CD8-positive, alpha-beta memory T cell (primary cell): ENCODE measurements around the gene TSSC4. TPM values are rescaled to one million over a fixed set of nuclear protein-coding genes. Genes with fewer than 3 reads are reported as not detected.
A peak's percentile ranks its signal among the peaks of the same experiment; 100 is the strongest.

Experiments used
- CTCF ChIA-PET: fragments of 350-600 bp; sonication (Branson Sonifier 250); formaldehyde crosslinking; loops from one replicate; lab custom pipeline; 2021; ENCODE audit warnings: antibody characterized with exemption; lab: Charles Lee
- POLR2A ChIA-PET: fragments of 350-600 bp; sonication (Branson Sonifier 250); formaldehyde crosslinking; loops from one replicate; lab custom pipeline; 2021; ENCODE audit warnings: antibody characterized with exemption; lab: Charles Lee
- DNase-seq, 5 donors: peaks; one replicate each; pipeline versions ENCODE4 v3.0.0 to v3.0.0-alpha.2; 2020 to 2022; ENCODE audit warnings: mixed read lengths in 1 of 5
- H3K27ac ChIP-seq: one replicate; pipeline ENCODE4 v1.7.0; 2013; ENCODE audit warnings: low read depth, mild to moderate bottlenecking, low read length, moderate library complexity
- H3K27me3 ChIP-seq: 2 replicates; pipeline ENCODE4 v1.7.0; 2013; ENCODE audit warnings: low read length, mild to moderate bottlenecking; ENCODE audit not compliant: insufficient read depth, poor library complexity, severe bottlenecking
- H3K36me3 ChIP-seq: 2 replicates; pipeline ENCODE4 v1.7.0; 2013; ENCODE audit warnings: mild to moderate bottlenecking, low read length, moderate library complexity; ENCODE audit not compliant: insufficient read depth
- H3K4me1 ChIP-seq: 2 replicates; pipeline ENCODE4 v1.7.0; 2013; ENCODE audit warnings: mild to moderate bottlenecking, low read length, moderate library complexity; ENCODE audit not compliant: insufficient read depth
- H3K4me3 ChIP-seq: 2 replicates; pipeline ENCODE4 v1.7.0; 2013; ENCODE audit warnings: mild to moderate bottlenecking, low read length
- H3K9me3 ChIP-seq: 2 replicates; pipeline ENCODE4 v1.7.0; 2013; ENCODE audit warnings: mild to moderate bottlenecking, low read length
- H3K27ac Mint-ChIP-seq, 8 donors: one replicate each; pipeline ENCODE4 v1.8.0; 2020 to 2021; ENCODE audit warnings: mixed read lengths in 8 of 8, mild to moderate bottlenecking in 6 of 8, inconsistent platforms in 3 of 8, moderate library complexity in 3 of 8
- H3K27me3 Mint-ChIP-seq, 2 donors: one replicate each; pipeline ENCODE4 v1.8.0; 2020 to 2021; ENCODE audit warnings: mixed read lengths in 2 of 2, mild to moderate bottlenecking in 1 of 2, moderate library complexity in 1 of 2
- H3K36me3 Mint-ChIP-seq, 3 donors: one replicate each; pipeline ENCODE4 v1.8.0; 2020 to 2021; ENCODE audit warnings: mixed read lengths in 3 of 3, inconsistent platforms in 1 of 3, mild to moderate bottlenecking in 1 of 3
- H3K4me1 Mint-ChIP-seq, 3 donors: one replicate each; pipeline ENCODE4 v1.8.0; 2020 to 2021; ENCODE audit warnings: mixed read lengths in 3 of 3, inconsistent platforms in 1 of 3, mild to moderate bottlenecking in 1 of 3
- H3K4me3 Mint-ChIP-seq, 7 donors: one replicate each; pipeline ENCODE4 v1.8.0; 2020 to 2021; ENCODE audit warnings: mixed read lengths in 7 of 7, mild to moderate bottlenecking in 6 of 7, moderate library complexity in 4 of 7, inconsistent platforms in 2 of 7
- H3K9me3 Mint-ChIP-seq, 5 donors: one replicate each; pipeline ENCODE4 v1.8.0; 2020 to 2022; ENCODE audit warnings: mixed read lengths in 5 of 5, mild to moderate bottlenecking in 3 of 5, moderate library complexity in 2 of 5, inconsistent platforms in 1 of 5
- polyA plus RNA-seq: library from polyadenylated mRNA; unstranded; fragments of 300-500 nt; fragmentation: Illumina TruSeq; gene quantifications from one replicate; pipeline ENCODE4 v1.2.3, GENCODE V29; 2021
- total RNA-seq, 2 experiments: library from RNA; stranded (reverse); gene quantifications; one replicate each; pipeline ENCODE4 v1.2.3, GENCODE V29; 2021

Gene TSSC4
- total and polyA plus RNA-seq, 3 experiments from 2014 or later: 79.6 to 85.6 (median 84.1) TPM

DNA sequence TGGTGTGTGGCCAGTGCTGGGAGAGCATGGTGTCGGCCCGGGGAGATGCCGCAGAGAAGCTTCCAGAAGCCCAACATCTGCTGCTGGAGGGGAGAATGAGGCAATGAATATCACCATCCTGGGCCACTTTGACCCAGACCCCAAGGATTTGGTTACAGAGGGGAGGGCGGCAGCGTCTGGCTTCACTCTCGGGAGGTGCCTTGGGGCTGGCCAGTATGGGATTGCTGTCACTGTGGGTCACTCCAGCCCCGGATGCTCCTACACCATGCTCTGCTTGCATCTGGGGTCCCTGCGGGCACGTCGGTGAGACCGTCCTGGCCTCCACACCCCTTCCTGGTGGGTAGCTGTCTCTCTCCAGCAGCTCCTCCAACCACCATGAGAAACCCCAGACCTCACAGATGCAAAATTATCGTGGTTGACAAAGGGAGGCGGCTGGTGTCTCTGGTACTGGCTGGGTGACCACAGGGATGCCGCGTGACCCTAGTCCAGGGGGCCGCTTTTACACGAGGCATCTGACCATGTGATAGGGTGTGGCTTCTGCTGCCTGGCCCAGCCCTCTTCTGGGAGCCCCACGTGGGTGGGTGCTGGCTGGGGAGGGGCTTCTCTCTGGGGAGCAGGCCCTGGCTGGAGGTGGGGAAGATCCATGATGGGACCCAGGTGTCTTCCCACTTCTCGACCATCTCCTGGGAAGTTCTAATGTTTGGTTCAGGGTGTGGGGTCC, 49.9 kb downstream of the TSSC4 start:
- peaks cover 2 to 7% of the 10 kb centered on the region in 2 donors for H3K27me3 Mint-ChIP-seq
- POLR2A ChIA-PET: no interaction called here

DNA sequence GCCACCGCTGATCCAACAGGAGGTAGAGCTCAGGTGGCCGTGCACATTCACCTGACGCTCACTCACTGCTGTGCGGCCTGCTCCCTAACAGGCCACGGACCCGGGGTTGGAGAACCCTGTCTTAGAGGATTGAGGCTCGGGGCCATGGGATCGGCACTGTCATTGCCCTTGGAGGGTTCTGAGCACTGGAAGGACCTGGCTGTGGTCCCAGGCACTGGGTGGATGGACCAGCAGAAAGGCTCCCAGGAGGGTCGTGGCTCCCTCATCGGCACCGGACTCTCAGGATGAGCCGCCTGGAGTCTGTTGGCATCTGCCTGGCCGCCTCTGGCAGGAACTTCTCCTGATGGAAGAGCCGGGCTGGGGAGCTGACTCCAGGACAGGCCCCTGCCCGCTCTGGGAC, 50.8 kb downstream of the TSSC4 start:
- CTCF ChIA-PET: no interaction called here
- Mint-ChIP-seq H3K9me3 (no peaks in the 10 kb centered on the region), H3K27me3 (peaks cover 0 to 7% of the 10 kb centered on the region in 2 donors), H3K4me1 (peaks cover 11 to 16% (median 12%) of the 10 kb centered on the region in 3 donors), H3K27ac (no peak overlapping the region), H3K4me3 (no peak overlapping the region), H3K36me3 (peaks cover 0 to 4% (median 0%) of the 10 kb centered on the region in 3 donors)
- Histone ChIP-seq H3K4me1 (peaks cover 25% of the 10 kb centered on the region), H3K36me3 (no peaks in the 10 kb centered on the region), H3K27ac (no peak overlapping the region), H3K4me3 (no peak overlapping the region), H3K9me3 (no peaks in the 10 kb centered on the region), H3K27me3 (no peaks in the 10 kb centered on the region)
- POLR2A ChIA-PET: no interaction called here
- DNase-seq: peak in 1 of 5 donors; percentile 32

More for the DNA sequence above, 49.9 kb downstream of the TSSC4 start:
- peaks cover 12 to 23% (median 14%) of the 10 kb centered on the region in 3 donors for H3K4me1 Mint-ChIP-seq
- Histone ChIP-seq H3K4me3 (no peak overlapping the region), H3K27me3 (no peaks in the 10 kb centered on the region), H3K9me3 (no peaks in the 10 kb centered on the region), H3K4me1 (peaks cover 34% of the 10 kb centered on the region), H3K27ac (no peak overlapping the region), H3K36me3 (no peaks in the 10 kb centered on the region)
- CTCF ChIA-PET: interaction anchor here (0.6 to 1.0 kb wide), 3 partner anchors 23 to 80 kb away, joined by 3 read pairs; no protein-coding TSS in a partner anchor
- no peaks in the 10 kb centered on the region for H3K9me3 Mint-ChIP-seq
- H3K27ac Mint-ChIP-seq: no peak overlapping the region
- H3K4me3 Mint-ChIP-seq: no peak overlapping the region
- DNase-seq: peak in 1 of 5 donors; percentile 26
- peaks cover 0 to 4% (median 0%) of the 10 kb centered on the region in 3 donors for H3K36me3 Mint-ChIP-seq

DNA sequence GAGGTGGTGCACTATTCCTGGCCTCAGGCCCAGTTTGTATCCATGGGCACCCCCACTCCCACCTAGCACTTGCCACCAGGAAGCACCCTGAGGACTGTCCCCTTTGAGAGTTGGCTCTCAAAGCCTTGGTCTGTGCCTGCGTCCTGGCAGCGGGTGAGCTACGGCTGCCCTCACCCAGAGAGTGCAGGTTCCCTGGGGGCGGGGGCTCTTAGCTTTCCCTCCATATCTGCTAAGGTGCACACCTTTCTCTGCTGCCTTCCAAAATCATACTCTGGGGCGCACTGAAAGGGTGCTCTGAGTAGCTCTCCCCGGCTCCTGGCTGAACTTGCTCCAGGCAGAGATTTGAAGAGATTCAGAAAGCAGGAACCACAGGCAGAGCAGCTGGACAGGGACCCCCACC, 51.4 kb downstream of the TSSC4 start:
- Mint-ChIP-seq H3K36me3 (peaks cover 0 to 4% (median 0%) of the 10 kb centered on the region in 3 donors), H3K27me3 (peaks cover 0 to 7% of the 10 kb centered on the region in 2 donors), H3K9me3 (no peaks in the 10 kb centered on the region), H3K4me1 (peaks cover 8 to 11% (median 10%) of the 10 kb centered on the region in 3 donors), H3K27ac (no peak overlapping the region), H3K4me3 (no peak overlapping the region)
- H3K27me3 ChIP-seq: no peaks in the 10 kb centered on the region
- H3K9me3 ChIP-seq: no peaks in the 10 kb centered on the region
- POLR2A ChIA-PET: no interaction called here
- no peak overlapping the region for H3K4me3 ChIP-seq
- no peak for DNase-seq
- peaks cover 19% of the 10 kb centered on the region for H3K4me1 ChIP-seq
- CTCF ChIA-PET: interaction anchor here (1.1 to 1.2 kb wide), 2 partner anchors 12 to 80 kb away, joined by 3 to 5 read pairs; no protein-coding TSS in a partner anchor
- no peak overlapping the region for H3K27ac ChIP-seq
- no peaks in the 10 kb centered on the region for H3K36me3 ChIP-seq

DNA sequence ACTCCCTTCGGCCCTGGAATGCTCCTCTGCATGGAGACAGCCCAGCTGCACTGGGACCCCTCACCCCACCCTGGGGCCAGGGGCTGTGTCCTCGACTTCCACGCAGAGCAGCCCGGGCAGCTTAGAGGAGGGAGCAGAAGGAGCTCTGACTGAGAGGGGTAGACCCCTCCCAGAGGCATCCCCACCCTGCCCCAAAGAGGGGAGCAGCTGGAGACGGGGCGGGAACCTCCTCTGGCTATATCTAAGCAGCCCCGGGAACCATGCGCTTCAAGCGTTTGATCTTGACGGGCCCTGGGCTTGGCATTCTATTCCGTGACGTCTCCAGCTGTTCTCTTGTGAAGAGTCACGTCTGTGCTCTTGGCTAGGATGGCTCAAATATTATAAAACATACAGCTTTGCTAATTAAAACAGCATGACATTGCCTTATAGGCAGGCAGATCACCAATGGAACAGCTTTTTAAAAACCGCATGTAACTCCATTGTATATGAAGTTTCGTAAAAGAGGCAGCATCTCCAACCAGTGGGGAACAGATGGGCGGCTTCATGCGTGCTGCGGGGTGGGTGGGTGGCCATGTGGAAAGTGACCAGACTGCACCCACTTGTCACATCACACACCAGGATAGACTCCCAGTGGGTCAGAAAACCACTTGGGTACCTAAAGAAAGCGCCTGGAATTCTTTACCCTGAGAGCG, 51.9 kb downstream of the TSSC4 start:
- no peaks in the 10 kb centered on the region for H3K9me3 ChIP-seq
- Mint-ChIP-seq H3K4me3 (no peak overlapping the region), H3K4me1 (peaks cover 2 to 5% (median 4%) of the 10 kb centered on the region in 3 donors), H3K36me3 (peaks cover 0 to 4% (median 0%) of the 10 kb centered on the region in 3 donors), H3K27ac (no peak overlapping the region), H3K27me3 (peaks cover 0 to 1% of the 10 kb centered on the region in 2 donors), H3K9me3 (no peaks in the 10 kb centered on the region)
- ChIA-PET CTCF (interaction anchor here (1.1 to 1.2 kb wide), 2 partner anchors 12 to 80 kb away, joined by 3 to 5 read pairs; no protein-coding TSS in a partner anchor), POLR2A (no interaction called here)
- H3K36me3 ChIP-seq: no peaks in the 10 kb centered on the region
- H3K27ac ChIP-seq: no peak overlapping the region
- no peaks in the 10 kb centered on the region for H3K27me3 ChIP-seq
- H3K4me1 ChIP-seq: peaks cover 14% of the 10 kb centered on the region
- no peak overlapping the region for H3K4me3 ChIP-seq
- DNase-seq: peak in 1 of 5 donors; percentile 33

DNA sequence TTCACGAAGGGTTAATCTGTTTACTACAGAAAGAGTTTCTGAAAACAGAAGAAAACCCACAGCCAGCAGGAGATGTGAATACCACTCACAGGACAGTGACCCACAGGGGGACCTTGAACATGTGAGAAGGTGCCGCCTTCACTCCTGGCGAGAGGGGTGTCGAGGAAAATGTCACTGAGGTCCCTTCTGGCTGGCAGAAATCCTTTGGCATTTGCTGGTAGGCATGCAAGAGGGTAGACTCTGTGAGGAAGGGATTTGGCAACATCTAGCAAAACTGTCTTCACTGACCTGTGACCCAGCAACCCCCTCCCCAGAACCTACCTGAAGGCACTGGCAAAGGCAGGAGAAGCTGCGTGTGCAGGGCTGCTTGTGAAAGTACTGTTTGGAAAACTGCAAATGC, 52.9 kb downstream of the TSSC4 start:
- Mint-ChIP-seq H3K27ac (no peak overlapping the region), H3K27me3 (no peaks in the 10 kb centered on the region), H3K4me1 (peaks cover 0 to 2% (median 0%) of the 10 kb centered on the region in 3 donors), H3K4me3 (no peak overlapping the region), H3K9me3 (no peaks in the 10 kb centered on the region), H3K36me3 (peaks cover 0 to 4% (median 0%) of the 10 kb centered on the region in 3 donors)
- no peaks in the 10 kb centered on the region for H3K36me3 ChIP-seq
- H3K4me3 ChIP-seq: no peak overlapping the region
- ChIA-PET CTCF (interaction anchor here (1.1 kb wide), 1 partner anchor 78 kb away, joined by 3 read pairs; no protein-coding TSS in a partner anchor), POLR2A (no interaction called here)
- H3K27ac ChIP-seq: no peak overlapping the region
- no peak for DNase-seq
- H3K4me1 ChIP-seq: peaks cover 4% of the 10 kb centered on the region
- H3K9me3 ChIP-seq: no peaks in the 10 kb centered on the region
- no peaks in the 10 kb centered on the region for H3K27me3 ChIP-seq

Other genes with a start within 250 kb of the TSSC4 start
- gene INS, start 239.5 kb upstream of the TSSC4 start, total RNA-seq: not detected
- not detected for gene INS, start 239.5 kb upstream of the TSSC4 start, polyA plus RNA-seq
- not detected for gene TH, start 228.9 kb upstream of the TSSC4 start, total RNA-seq
- gene TH, start 228.9 kb upstream of the TSSC4 start, polyA plus RNA-seq: not detected
- under 1 TPM; 0.22 to 0.55 TPM for gene ASCL2, start 130.2 kb upstream of the TSSC4 start, total RNA-seq
- gene ASCL2, start 130.2 kb upstream of the TSSC4 start, polyA plus RNA-seq: 8.9 TPM
- 1 to 10 TPM; 8.8 to 9.4 TPM for gene C11orf21, start 98.8 kb upstream of the TSSC4 start, total RNA-seq
- gene C11orf21, start 98.8 kb upstream of the TSSC4 start, polyA plus RNA-seq: 30.1 TPM
- gene TSPAN32, start 98.7 kb upstream of the TSSC4 start, total RNA-seq: 1 to 10 TPM; 6.6 to 7.4 TPM
- gene TSPAN32, start 98.7 kb upstream of the TSSC4 start, polyA plus RNA-seq: 68.5 TPM
- 100 to 1,000 TPM; 176 to 189 TPM for gene CD81, start 23.4 kb upstream of the TSSC4 start, total RNA-seq
- 107 TPM for gene CD81, start 23.4 kb upstream of the TSSC4 start, polyA plus RNA-seq
- gene TRPM5, start 43.8 kb downstream of the TSSC4 start, total RNA-seq: not detected
- not detected for gene TRPM5, start 43.8 kb downstream of the TSSC4 start, polyA plus RNA-seq
- 1 to 10 TPM; 2.6 to 3.4 TPM for gene KCNQ1, start 44.3 kb downstream of the TSSC4 start, total RNA-seq
- gene KCNQ1, start 44.3 kb downstream of the TSSC4 start, polyA plus RNA-seq: 5.7 TPM